ENCODE measurements around the gene HERPUD2.
"Not testable (repeated sequence)": the region's sequence is repeated elsewhere in the genome, so short reads cannot be mapped to it uniquely, and the experiment has no call there.

HERPUD2 gene

DNA sequence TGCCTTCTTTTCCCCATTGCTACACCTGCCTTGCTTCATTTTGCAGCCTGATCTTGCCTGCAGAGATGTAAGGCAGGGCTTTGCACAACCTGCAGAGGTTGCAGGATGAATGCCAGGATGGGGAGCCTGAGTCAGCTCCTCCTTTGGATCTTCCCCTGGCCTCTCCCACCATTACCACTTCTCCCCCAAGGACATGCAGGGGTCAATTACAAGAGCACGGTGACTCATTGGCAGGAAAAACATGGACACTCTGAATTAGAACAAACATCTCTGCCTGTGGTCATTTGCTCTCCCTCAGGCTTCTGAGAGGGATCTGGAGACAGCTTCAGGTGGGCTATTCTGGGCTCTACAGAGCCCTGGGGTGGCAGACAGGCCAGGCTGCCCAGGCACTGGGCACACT is 89.2 kb downstream of the HERPUD2 start:
- DNase-seq (ENCODE audit: low read depth), result no peak

DNA sequence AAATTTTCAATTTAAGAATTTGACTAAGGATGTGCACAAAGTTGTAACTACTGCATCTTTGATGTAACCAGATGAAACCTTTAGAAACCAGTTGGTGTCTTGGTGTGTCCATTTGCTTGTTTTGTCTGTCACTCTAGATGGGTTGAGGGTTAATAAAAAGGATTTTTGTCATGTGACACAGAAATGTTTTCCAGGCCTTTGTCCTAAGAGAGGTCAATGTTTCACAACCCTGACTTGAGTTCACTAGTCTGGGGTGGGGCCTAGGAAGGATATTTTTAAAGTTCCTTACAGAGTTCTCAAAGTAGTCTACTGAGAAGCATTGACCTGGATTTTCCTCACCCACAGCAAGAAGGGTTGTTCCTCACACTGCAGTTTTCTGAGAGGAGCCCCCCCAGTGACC is 90.3 kb downstream of the HERPUD2 start:
- no peak for DNase-seq (ENCODE audit: low read depth)

DNA sequence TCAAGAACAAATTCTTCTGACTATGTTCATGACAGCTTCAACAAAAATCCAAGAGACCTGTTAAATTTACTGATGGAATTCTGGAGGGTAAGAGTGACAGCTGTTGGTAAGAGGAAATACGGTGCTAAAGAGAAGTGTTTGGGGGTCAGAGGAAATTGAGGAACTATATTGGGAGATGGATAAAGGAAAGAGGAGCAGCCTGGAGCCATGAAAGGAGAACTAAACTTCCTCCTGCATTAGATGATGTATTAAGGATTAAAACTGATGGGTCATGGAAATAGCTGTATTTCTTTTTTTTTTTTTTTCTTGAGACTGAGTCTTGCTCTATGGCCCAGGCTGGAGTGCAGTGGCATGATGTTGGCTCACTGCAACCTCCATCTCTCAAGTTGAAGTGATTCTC is 95.3 kb downstream of the HERPUD2 start:
- DNase-seq (ENCODE audit: low read depth), result no peak

DNA sequence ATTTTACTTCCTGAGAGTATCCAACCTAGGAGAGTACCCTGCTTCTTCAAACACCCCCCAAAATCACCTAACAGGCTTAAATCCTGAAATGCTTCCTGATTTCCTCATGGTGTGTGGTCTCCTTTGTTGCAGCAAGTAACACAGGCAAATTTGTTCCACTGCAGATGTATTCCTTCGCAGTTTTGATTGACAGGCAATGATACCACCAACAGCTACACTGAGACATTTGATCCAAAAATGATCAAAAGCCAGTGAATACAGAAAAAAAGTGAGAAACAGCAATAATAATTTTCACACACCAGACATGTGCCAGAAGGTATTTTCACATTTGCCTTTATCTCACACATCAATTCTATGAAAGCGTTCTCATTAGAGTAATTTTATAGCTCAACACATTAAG is 95.9 kb downstream of the HERPUD2 start:
- DNase-seq (ENCODE audit: low read depth), result no peak

DNA sequence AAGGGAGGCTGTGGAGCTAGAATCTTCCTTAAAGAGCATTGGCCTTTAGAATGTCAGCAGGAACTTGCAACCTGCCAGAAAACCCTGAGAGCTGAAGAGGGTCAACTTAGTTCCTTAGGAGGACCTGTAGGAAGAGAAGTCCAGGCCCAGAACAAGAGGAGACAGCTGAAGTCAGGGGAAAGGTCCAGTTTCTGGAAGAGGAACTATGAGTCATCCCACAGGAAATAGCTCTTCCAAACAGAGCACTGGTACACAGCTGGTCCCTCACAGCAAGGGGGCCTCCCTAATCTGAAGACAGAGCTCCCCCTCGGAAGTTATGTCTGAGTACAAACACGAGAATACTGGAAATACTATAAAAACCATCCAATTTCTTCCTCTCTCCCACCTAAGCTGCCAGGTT is 98.9 kb downstream of the HERPUD2 start:
- no peak for DNase-seq (ENCODE audit: low read depth)

DNA sequence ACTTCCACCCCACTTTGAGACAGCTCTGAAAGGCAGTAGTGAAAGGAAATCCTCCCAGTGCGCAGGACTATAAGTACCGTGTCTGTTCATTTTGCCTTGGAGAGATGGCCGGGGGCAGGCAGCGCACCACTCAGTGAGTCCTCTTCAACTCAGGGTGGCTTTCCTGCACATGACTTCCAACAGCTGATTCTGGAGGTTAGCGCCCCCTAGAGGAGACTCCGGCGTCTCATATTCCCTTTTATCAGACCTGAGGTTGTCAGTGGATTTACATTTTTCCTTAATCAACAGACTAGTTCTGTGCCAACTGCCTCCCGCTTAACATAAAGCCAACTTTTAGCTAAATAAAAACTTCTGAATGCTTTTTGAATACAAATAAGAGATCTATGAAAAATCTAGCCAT is 101.0 kb downstream of the HERPUD2 start:
- DNase-seq (ENCODE audit: low read depth), result peak; percentile 0

DNA sequence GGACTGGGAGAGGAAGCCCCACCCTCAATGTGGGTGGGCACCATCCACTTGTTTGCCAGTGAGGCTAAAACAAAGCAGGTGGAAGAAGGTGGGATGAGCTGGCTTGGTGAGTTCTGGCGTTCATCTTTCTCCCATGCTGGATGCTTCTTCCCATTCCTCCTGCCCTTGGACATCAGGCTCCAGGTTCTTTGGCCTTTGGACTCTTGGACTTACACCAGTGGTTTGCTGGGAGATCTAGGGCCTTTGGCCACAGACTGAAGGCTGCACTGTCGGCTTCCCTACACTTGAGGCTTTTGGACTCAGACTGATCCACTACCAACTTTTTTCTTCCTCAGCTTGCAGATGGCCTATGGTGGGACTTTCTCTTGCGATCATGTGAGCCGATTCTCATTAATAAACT is 106.3 kb downstream of the HERPUD2 start:
- DNase-seq (ENCODE audit: low read depth), result no peak

DNA sequence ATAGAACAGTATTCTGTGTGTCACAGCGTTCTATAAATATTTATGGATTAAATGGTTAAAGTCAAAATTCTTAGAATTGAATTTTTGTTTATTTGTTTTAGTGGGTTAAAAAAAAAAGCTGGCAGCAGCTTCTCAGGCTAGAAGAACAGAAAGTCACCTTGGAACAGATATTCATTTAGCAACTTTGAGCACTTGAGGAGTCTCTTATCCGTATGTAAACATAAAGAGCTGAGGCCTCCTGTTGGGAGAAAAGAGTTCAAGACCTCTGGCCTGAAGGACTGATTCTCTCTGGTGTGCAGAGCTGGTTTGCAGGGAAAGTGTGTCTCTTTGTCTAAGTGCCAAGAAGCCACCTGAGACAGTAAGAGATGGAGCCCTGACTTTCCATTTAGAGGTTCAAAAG is 109.9 kb downstream of the HERPUD2 start:
- DNase-seq (ENCODE audit: low read depth), result no peak

DNA sequence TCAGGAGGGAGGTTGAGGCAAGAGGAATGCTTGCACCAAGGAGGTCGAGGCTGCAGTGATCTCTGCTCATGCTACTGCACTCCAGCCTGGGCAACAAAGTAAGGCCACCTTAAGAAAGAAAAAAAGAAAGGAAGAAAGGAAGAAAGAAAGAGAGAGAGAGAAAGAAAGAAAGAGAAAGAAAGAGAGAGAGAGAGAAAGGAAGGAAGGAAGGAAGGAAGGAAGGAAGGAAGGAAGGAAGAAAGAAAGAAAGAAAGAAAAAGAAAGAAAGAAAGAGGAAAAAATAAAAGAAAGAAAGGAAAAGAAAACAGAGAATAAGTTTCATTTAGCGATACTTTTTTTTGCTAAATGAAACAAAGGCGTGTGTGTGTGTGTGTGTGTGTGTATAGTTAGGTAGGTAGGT is 110.4 kb downstream of the HERPUD2 start:
- not testable (repeated sequence) for DNase-seq (ENCODE audit: low read depth)
